Activated B cell treated with CpG ODN at 0.5 μM for 24 hours (primary cell): Measurements from ENCODE around the gene OR2AK2. TPM values are rescaled to one million over a fixed set of nuclear protein-coding genes. Genes with fewer than 3 reads are reported as not detected.

Experiments
- ATAC-seq: fragments of 200-7000 bp; cut with Tn5 transposase; one replicate; pipeline ENCODE4 v1.10.0; 2021; ENCODE audit warnings: low read depth, mild to moderate bottlenecking, moderate library complexity
- CTCF ChIA-PET: fragments of 350-600 bp; sonication (Branson Sonifier 250); formaldehyde crosslinking; loops from one replicate; lab custom pipeline; 2021; ENCODE audit warnings: antibody characterized with exemption; lab: Charles Lee
- POLR2A ChIA-PET: fragments of 350-600 bp; sonication (Branson Sonifier 250); formaldehyde crosslinking; loops from one replicate; lab custom pipeline; 2021; ENCODE audit warnings: antibody characterized with exemption; lab: Charles Lee
- DNase-seq: peaks from one replicate; pipeline ENCODE4 v3.0.0; 2022
- H3K27ac Mint-ChIP-seq: one replicate; pipeline ENCODE4 v1.8.0; 2020; ENCODE audit warnings: mixed read lengths
- H3K27me3 Mint-ChIP-seq: one replicate; pipeline ENCODE4 v1.8.0; 2021; ENCODE audit warnings: mixed read lengths
- H3K36me3 Mint-ChIP-seq: one replicate; pipeline ENCODE4 v1.8.0; 2021; ENCODE audit warnings: low read depth, mixed read lengths
- H3K4me1 Mint-ChIP-seq: one replicate; pipeline ENCODE4 v1.8.0; 2021; ENCODE audit warnings: mixed read lengths
- H3K4me3 Mint-ChIP-seq: one replicate; pipeline ENCODE4 v1.8.0; 2020; ENCODE audit warnings: mild to moderate bottlenecking, mixed read lengths
- H3K9me3 Mint-ChIP-seq: one replicate; pipeline ENCODE4 v1.8.0; 2020; ENCODE audit warnings: mixed read lengths
- CTCF ChIP-seq: fragments of 200-600 bp; IDR thresholded peaks from one replicate; pipeline ENCODE4 v1.8.0; 2022; ENCODE audit warnings: antibody characterized with exemption, mild to moderate bottlenecking
- intact Hi-C: fragments of 100-400 bp; cut with micrococcal nuclease; formaldehyde crosslinking; loops from one replicate; pipeline ENCODE4 v1.15.1; 2024
- total RNA-seq: library from RNA; stranded (reverse); gene quantifications from 2 replicates; pipeline ENCODE4 v1.2.3, GENCODE V29; 2022

OR2AK2 gene
- total RNA-seq = not detected in 2 replicates

- DNase-seq (no peak), ATAC-seq (no peak)
- intact Hi-C loops = no loop called here
- ChIA-PET CTCF (no interaction called here), POLR2A (no interaction called here)
- Mint-ChIP-seq H3K4me1 (peaks cover 18% of the 10 kb centered on the region), H3K27ac (no peak within 1 kb of the TSS), H3K4me3 (no peak within 1 kb of the TSS), H3K27me3 (no peaks in the 10 kb centered on the region), H3K9me3 (no peaks in the 10 kb centered on the region), H3K36me3 (no peaks in the 10 kb centered on the region)
- TF ChIP-seq CTCF = no peak
Observed at GRCh38 chr1:247964933-247965332, at the start of gene OR2AK2. TSS of gene OR2AK2 (plus strand) at chr1:247965233. CDS start at chr1:247965377, 144 bp downstream.

GRCh38 chr1:247919952-247920351 lies 45.1 kb upstream of the OR2AK2 start, which contains the start of gene OR2T8:
TSS of gene OR2T8 (plus strand) at chr1:247920252. CDS start at chr1:247921018, 766 bp downstream.
- Mint-ChIP-seq H3K4me3 (no peak within 1 kb of the TSS), H3K27ac (no peak within 1 kb of the TSS), H3K36me3 (no peaks in the 10 kb centered on the region), H3K9me3 (no peaks in the 10 kb centered on the region), H3K4me1 (no peaks in the 10 kb centered on the region), H3K27me3 (peaks cover 2% of the 10 kb centered on the region)
- ATAC-seq = no peak
- intact Hi-C loops = no loop called here
- no peak for TF ChIP-seq CTCF
- ChIA-PET CTCF (no interaction called here), POLR2A (no interaction called here)
- DNase-seq = no peak

GRCh38 chr1:247923941-247924340 lies 41.1 kb upstream of the OR2AK2 start:
- H3K4me3 Mint-ChIP-seq = no peak overlapping the region
- no peak overlapping the region for H3K27ac Mint-ChIP-seq
- POLR2A ChIA-PET = no interaction called here
- H3K27me3 Mint-ChIP-seq = no peaks in the 10 kb centered on the region
- H3K9me3 Mint-ChIP-seq = no peaks in the 10 kb centered on the region
- no peak for TF ChIP-seq CTCF
- H3K4me1 Mint-ChIP-seq = no peaks in the 10 kb centered on the region
- H3K36me3 Mint-ChIP-seq = no peaks in the 10 kb centered on the region
- DNase-seq = no peak
- intact Hi-C loops = no loop called here
- no peak for ATAC-seq
- CTCF ChIA-PET = no interaction called here

GRCh38 chr1:247924868-247925267 lies 40.2 kb upstream of the OR2AK2 start, which contains the start of gene OR2AJ1:
TSS of gene OR2AJ1 (plus strand) at chr1:247924889. CDS start at chr1:247933769, 8,880 bp downstream.
- TF ChIP-seq CTCF = no peak
- H3K36me3 Mint-ChIP-seq = no peaks in the 10 kb centered on the region
- CTCF ChIA-PET = no interaction called here
- no peaks in the 10 kb centered on the region for H3K27me3 Mint-ChIP-seq
- DNase-seq (no peak), ATAC-seq (no peak)
- intact Hi-C loops = no loop called here
- no peak within 1 kb of the TSS for H3K4me3 Mint-ChIP-seq
- no peaks in the 10 kb centered on the region for H3K9me3 Mint-ChIP-seq
- H3K27ac Mint-ChIP-seq = no peak within 1 kb of the TSS
- POLR2A ChIA-PET = no interaction called here
- no peaks in the 10 kb centered on the region for H3K4me1 Mint-ChIP-seq

GRCh38 chr1:247933989-247934388 lies 31.0 kb upstream of the OR2AK2 start:
- ChIA-PET POLR2A (no interaction called here), CTCF (no interaction called here)
- Mint-ChIP-seq H3K27me3 (no peaks in the 10 kb centered on the region), H3K36me3 (no peaks in the 10 kb centered on the region), H3K4me3 (no peak overlapping the region), H3K27ac (no peak overlapping the region), H3K9me3 (peaks cover 9% of the 10 kb centered on the region), H3K4me1 (no peaks in the 10 kb centered on the region)
- DNase-seq = no peak
- intact Hi-C loops = loop anchor here (10.0 kb wide), 2 partner anchors 539 to 681 kb away; no protein-coding TSS in a partner anchor
- no peak for TF ChIP-seq CTCF
- no peak for ATAC-seq
